Sciatic nerve (tissue), 2 donors: ENCODE measurements around the gene TBC1D22A. TPM values are rescaled to one million over a fixed set of nuclear protein-coding genes. Genes with fewer than 3 reads are reported as not detected.

Experiments used
- ATAC-seq: fragments of 200-7000 bp; cut with Tn5 transposase; one replicate; pipeline ENCODE4 v1.9.1; 2020; ENCODE audit warnings: mild to moderate bottlenecking, moderate library complexity
- DNase-seq: peaks from one replicate; pipeline ENCODE4 v3.0.0-alpha.2; 2020; ENCODE audit warnings: low spot score
- intact Hi-C: fragments of 100-400 bp; cut with DNase I; formaldehyde crosslinking; loops from one replicate; pipeline ENCODE4 v1.14.2; 2022
- total RNA-seq: library from RNA; stranded (reverse); fragmentation: NEBNext Ultra II Directional; extraction: Animal tissue kit (Norgen Biotek cat#: 25700); gene quantifications from one replicate; pipeline ENCODE4 v1.2.1, GENCODE V29; 2021
- donor health status: DM: no; HTN: no; CAD: no.
- donor health status: DM: no; HTN: no; CAD: no.

Gene TBC1D22A
- total RNA-seq, 1 donor from 2014 or later: 36.3 TPM

GRCh38 chr22:47144076-47144765 is 381.8 kb downstream of the TBC1D22A start:
- DNase-seq (no peak), ATAC-seq (no peak)
- intact Hi-C loops: no loop called here

DNA sequence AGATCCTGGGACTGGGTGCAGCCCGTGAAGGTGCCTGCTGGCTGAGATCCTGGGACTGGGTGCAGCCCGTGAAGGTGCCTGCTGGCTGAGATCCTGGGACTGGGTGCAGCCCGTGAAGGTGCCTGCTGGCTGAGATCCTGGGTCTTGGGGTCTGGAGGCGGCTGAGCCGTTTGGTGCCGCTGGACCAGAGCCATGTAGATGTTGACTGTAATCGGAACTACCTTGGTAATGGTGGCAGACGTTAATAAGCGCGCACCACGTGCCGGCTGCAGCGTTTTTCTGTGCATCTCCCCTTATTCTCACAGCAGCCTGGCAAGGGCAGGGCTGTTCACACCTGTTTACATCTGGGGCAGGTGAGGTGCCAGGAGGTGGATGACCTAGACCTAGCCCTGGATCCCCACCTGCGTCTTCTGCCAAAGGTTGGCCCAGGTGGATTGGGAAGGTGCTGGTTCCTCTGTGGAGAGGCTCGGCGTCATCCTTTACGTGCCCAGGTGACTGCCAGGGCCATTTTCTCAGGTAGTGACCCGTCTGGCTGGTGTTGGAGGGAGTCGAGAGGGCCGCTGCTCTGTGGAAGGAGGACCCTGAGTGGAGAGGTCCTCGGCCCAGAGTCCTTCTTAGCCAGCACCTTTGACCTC is 382.5 kb downstream of the TBC1D22A start:
- ATAC-seq: no peak
- intact Hi-C loops: no loop called here
- no peak for DNase-seq

DNA sequence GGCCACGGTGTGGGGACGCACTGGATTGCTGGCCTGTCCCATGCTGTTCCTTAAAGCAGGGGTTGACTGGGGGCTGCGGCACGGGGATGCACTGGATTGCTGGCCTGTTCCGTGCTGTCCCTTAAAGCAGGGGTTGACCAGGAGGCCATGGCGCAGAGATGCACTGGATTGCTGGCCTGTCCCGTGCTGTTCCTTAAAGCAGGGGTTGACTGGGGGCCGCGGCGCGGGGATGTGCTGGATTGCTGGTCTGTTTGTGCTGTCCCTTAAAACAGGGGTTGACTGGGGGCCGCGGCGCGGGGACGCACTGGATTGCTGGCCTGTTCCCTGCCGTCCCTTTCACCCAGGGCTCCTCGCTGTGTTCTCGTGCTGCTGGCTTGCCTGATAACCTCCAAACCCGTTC is 383.4 kb downstream of the TBC1D22A start:
- DNase-seq: no peak
- intact Hi-C loops: no loop called here
- ATAC-seq: no peak

- DNase-seq (no peak), ATAC-seq (no peak)
- intact Hi-C loops: no loop called here
Measured at GRCh38 chr22:47146391-47146790, 383.9 kb downstream of the TBC1D22A start.

DNA sequence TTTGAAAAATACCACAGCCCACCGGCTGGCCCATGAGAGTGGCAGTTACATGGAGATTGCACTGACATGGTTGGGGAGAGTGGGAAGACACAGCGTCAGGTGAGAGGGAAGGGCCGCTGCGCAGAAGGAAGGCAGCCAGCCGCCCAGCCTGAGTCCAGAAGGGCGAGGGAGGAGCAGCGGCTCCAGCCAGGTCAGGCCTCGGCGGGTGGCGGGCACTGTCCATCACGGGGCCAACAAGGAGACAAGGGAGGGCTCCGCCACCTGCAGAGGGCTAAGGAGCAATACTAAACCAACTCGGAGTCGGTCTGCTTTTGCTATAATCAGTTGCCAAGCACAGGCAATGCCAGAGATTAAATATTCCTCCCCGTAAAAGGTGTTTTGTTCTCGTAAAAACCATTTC is 384.5 kb downstream of the TBC1D22A start:
- ATAC-seq (no peak), DNase-seq (no peak)
- intact Hi-C loops: no loop called here

GRCh38 chr22:47147572-47147971 is 385.1 kb downstream of the TBC1D22A start:
- no peak for DNase-seq
- ATAC-seq: no peak
- intact Hi-C loops: no loop called here

DNA sequence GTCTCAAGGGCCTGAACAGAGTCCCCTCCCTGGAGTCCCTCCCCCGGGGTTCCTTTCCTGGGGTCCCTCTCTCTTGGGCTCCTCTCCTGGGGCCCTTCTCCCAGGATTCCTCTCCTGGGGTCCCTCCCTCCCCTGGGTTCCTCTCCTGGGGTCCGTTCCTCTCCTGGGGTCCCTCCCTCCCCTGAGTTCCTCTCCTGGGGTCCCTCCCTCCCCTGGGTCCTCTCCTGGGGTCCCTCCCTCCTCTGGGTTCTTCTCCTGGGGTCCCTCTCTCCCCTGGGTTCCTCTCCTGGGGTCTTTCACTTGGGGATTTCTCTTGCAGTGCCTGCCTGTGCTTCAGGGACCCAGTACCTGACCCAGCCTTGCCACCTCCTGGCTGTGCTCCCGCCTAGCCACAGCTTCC is 386.1 kb downstream of the TBC1D22A start:
- ATAC-seq: no peak
- DNase-seq: no peak
- intact Hi-C loops: no loop called here

GRCh38 chr22:47148956-47149728 is 386.7 kb downstream of the TBC1D22A start:
- DNase-seq (no peak), ATAC-seq (no peak)
- intact Hi-C loops: no loop called here

- intact Hi-C loops: no loop called here
- ATAC-seq: no peak
- DNase-seq: no peak
Measured at GRCh38 chr22:47149976-47150375, 387.5 kb downstream of the TBC1D22A start.

DNA sequence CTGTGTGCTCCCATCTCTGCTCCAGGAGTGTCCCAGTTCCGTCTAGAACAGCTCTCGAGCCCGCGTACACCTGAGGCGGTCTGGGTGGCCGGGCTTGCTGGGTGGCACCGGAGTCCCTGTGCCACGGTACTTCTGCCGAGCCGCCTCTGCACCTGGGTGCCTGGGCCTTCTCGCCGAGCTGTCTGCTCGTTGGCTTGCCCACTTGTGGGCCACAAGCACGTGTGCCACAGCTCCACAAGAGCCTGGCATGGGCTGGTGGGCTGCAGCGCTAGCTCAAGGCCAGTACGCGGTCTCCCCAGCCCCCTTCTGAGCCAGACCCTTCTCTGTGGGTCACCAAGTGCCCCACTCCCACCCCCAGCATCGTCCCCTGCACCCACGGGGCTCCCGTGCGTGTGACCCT is 388.0 kb downstream of the TBC1D22A start:
- ATAC-seq (no peak), DNase-seq (no peak)
- intact Hi-C loops: no loop called here

DNA sequence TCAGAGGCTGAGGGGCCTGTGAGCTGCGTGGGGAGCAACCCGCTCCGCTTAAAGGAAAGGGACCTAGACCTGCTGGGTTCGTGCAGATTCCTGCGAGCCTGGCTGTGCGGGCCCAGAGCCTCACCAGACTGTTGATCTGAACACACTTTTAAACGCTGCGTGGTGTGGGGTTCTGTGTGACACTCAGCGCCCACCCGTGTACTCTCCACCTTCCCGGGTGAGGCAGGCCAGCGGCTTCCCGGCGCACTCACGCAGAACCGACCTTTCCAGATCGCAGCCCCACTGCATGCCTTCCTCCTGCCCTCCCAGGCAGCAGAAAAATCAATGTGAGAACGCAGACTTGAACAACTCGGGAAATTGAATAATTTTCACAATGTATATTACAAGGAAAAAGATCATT is 388.6 kb downstream of the TBC1D22A start:
- intact Hi-C loops: no loop called here
- no peak for ATAC-seq
- DNase-seq: no peak

- intact Hi-C loops: no loop called here
- DNase-seq: no peak
- no peak for ATAC-seq
Measured at GRCh38 chr22:47151490-47151889, 389.0 kb downstream of the TBC1D22A start.

DNA sequence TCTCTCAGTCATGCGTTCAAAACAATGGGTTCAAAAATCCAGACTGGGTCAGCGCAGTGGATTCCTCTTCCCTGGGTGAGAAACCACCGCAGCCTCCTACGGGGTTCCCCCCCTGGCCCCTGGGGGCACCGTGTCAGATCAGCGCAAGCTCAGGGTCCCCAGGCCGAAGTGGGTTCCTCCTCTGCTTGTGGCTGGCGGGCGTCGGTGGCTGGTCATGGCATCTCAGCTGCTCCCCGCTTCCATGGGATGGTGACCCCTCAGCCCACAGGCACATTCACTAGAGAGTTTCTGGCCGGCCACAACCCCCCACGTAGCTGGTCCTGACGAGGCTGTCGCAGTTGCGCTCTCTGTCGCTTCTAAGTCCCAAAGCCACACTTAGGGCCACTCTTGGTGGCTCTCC is 389.8 kb downstream of the TBC1D22A start:
- no peak for DNase-seq
- ATAC-seq: no peak
- intact Hi-C loops: no loop called here

DNA sequence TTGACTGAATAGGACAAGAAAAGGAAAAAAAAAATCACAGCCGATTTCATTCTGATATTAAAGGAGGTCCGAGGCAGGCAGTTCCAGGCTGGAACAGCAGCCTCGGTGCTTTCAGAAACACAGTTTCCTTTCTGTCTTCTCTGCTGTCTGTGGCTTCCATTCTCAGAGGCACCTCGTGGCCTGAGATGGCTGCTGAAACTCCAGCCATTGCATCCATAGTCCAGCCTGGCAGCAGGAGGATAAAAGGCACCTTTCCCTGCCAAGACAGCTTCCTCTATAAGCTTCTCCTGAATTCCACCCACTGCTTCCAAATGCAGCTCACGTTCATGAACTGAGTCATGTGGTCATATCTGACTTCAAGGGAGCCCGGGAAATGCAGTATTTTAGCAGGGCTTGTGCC is 390.5 kb downstream of the TBC1D22A start:
- DNase-seq (no peak), ATAC-seq (no peak)
- intact Hi-C loops: no loop called here

GRCh38 chr22:47153854-47154525 is 391.5 kb downstream of the TBC1D22A start:
- intact Hi-C loops: no loop called here
- DNase-seq (no peak), ATAC-seq (peak; percentile 27)

DNA sequence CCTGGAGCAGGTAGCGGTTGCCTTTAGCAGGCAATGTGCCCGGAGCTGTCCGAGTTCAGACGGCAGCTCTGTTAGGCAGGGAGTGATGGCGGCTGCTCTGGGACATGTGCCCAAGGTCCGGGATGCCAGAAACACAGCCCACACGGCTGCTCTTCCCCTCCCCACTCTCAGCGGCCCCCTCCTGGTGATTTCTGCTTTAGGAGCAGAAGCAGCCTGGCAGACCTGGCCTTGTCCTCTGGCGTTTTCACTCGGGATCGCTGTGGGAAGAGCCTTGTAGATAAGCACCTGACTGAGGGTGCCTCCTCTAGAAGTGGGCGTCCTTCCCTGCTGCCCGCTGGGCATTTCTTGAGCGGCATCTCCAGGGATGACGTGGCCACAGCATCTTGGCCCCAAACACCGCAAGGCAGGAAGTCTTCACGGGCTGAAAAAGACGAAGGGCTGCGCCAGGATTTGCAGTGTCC is 392.2 kb downstream of the TBC1D22A start:
- DNase-seq: no peak

GRCh38 chr22:47155131-47155885 is 392.9 kb downstream of the TBC1D22A start:
- intact Hi-C loops: no loop called here
- no peak for ATAC-seq
- DNase-seq: no peak

More for the DNA sequence above, 392.2 kb downstream of the TBC1D22A start:
- ATAC-seq: peak; percentile 52
- intact Hi-C loops: no loop called here

DNA sequence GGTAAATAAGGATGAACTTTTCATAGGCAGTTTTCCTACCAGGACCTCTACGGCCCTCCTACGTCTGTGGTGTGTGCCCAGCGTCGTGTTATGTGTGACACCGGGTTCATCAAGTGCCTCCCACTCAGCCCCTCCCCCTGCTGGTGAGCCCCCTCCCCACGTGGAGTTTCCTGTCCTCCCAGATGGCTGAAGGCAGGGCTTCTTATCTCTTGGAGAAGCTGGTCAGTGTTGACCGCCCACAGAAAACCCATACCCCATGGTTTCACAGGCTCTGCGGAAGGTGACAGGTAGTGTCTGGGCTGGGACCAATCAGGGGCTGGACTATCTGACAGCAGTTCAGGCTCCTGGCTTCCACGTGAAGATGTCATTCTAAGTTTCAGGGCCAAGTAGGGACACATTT is 393.5 kb downstream of the TBC1D22A start:
- no peak for DNase-seq
- ATAC-seq: no peak
- intact Hi-C loops: no loop called here
